Activated CD4-positive, alpha-beta T cell treated with anti-CD3 and anti-CD28 coated beads, Interleukin-2, amount 10 ng/mL, durations not matched to agents 24 days and 14 days (primary cell): ENCODE data around the gene GKAP1. TPM values are rescaled to one million over a fixed set of nuclear protein-coding genes. Genes with fewer than 3 reads are reported as not detected.
"Not testable (repeated sequence)": the region's sequence is repeated elsewhere in the genome, so short reads cannot be mapped to it uniquely, and the experiment has no call there.

ENCODE experiments used
- DNase-seq: peaks from one replicate; pipeline ENCODE4 v3.0.0; 2022
- H3K27ac Mint-ChIP-seq: one replicate; pipeline ENCODE4 v1.8.0; 2022; ENCODE audit warnings: mild to moderate bottlenecking, mixed read lengths
- H3K27me3 Mint-ChIP-seq: one replicate; pipeline ENCODE4 v1.8.0; 2022; ENCODE audit warnings: mixed read lengths
- H3K36me3 Mint-ChIP-seq: one replicate; pipeline ENCODE4 v1.8.0; 2022; ENCODE audit warnings: low read depth, mild to moderate bottlenecking, mixed read lengths
- H3K4me1 Mint-ChIP-seq: one replicate; pipeline ENCODE4 v1.8.0; 2021; ENCODE audit warnings: mixed read lengths
- H3K4me3 Mint-ChIP-seq: one replicate; pipeline ENCODE4 v1.8.0; 2022; ENCODE audit warnings: mild to moderate bottlenecking, moderate library complexity, mixed read lengths
- H3K9me3 Mint-ChIP-seq: one replicate; pipeline ENCODE4 v1.8.0; 2021; ENCODE audit warnings: mixed read lengths
- intact Hi-C: fragments of 100-400 bp; cut with micrococcal nuclease; formaldehyde crosslinking; loops from one replicate; pipeline ENCODE4 v1.15.1; 2023
- total RNA-seq: library from RNA; stranded (reverse); gene quantifications from 2 replicates; pipeline ENCODE4 v1.2.3, GENCODE V29; 2022

Gene GKAP1
- total RNA-seq, 1 donor from 2014 or later = 2.3 TPM

DNA sequence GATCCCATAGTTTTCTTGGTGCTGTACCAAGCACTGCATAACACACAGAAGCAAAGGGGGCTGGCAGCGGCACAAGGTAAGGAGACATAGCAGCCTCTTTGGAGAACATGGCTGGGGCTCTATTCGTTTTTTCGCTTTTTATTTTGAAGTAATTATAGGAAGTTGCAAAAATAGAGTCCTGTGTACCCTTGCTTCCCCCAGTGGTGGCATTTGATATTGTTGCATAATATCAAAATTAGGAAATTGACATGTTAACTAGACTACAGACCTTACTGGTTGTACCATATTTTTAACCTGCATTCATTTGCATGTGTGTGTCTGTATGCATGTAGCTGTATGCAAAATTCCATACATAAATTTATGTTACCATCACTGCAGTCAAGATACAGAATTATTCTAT is 103.2 kb downstream of the GKAP1 start:
- H3K27me3 Mint-ChIP-seq = peaks cover 2% of the 10 kb centered on the region
- no peak for DNase-seq
- no peak overlapping the region for H3K27ac Mint-ChIP-seq
- intact Hi-C loops = no loop called here
- H3K4me3 Mint-ChIP-seq = no peak overlapping the region
- H3K9me3 Mint-ChIP-seq = no peaks in the 10 kb centered on the region
- H3K36me3 Mint-ChIP-seq = no peaks in the 10 kb centered on the region
- no peaks in the 10 kb centered on the region for H3K4me1 Mint-ChIP-seq

DNA sequence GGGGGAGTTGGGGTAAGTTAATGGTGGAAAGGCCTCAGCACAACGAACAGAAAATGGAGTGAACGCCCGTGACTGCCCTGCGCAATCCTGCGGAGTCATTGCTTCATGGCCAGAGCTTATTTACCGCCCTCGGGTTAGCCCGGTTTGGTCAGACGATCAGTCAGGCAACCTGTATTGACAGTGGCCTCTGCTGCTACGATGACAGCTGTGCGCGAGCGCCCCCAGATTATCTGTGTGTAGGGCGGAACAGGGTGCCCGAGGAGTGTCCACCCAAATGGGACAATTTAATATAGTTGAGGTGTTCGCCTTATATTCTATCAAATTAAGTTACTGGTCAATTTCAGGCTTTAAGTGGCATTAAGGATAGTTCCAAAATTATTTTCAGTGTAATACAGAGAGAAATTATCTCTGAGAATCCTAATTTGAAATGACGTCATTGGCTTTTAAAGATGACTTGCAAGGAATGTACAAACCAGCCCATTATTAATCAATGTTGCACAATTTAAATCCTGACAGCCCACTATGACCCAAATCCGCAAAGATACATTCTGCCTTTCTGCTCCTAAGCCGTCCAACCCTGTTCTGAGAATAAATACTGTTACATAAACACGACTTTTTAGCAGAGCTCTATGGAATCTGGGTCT is 108.9 kb downstream of the GKAP1 start:
- intact Hi-C loops = loop anchor here (1.0 to 10.0 kb wide), 5 partner anchors 36 to 556 kb away; partner anchors contain the start of genes GKAP1, HNRNPK, IDNK and RMI1
- peak; percentile 85 for DNase-seq
- peaks cover 22% of the 10 kb centered on the region for H3K36me3 Mint-ChIP-seq
- H3K27me3 Mint-ChIP-seq = no peaks in the 10 kb centered on the region
- H3K27ac Mint-ChIP-seq = peak overlapping the region; percentile 99
- no peaks in the 10 kb centered on the region for H3K9me3 Mint-ChIP-seq
- peaks cover 24% of the 10 kb centered on the region for H3K4me1 Mint-ChIP-seq
- peak overlapping the region; percentile 87 for H3K4me3 Mint-ChIP-seq

DNA sequence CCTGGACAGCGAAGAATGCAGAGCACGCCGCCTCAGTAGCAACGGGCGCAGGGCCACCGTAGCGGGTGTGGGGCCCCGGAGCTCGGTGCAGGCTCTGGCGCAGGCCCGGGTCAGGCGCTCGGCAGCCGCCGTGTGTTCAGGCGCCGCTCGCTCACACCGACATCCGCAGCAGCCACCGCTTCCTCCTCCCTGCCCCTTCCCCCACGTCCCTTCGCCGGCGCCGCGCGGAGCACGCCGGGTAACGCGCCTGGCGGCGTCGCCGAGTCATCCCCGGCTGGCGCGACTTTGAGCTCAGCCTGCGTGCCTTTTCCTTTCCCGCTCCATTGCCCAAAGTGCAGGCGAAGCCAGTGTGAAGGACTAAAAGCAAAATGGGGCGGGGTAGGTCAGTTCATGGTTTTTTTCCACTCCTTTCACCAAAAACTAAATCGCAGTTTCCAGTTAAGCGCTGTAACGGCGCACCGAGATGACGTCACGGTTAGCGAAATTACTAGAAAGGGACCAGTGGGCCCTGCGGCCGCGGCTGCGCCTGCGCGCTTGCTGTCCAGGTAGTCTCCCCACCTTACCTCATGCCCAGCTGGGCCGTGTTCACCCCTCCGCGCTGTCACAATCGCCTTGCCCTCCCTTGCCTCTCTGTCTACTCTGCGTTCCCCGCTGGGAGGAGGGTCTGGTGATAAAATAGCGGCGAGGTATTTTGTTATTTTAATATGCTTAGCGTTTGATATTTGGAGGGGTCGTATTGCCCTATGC is 109.6 kb downstream of the GKAP1 start, which contains the start of gene UBQLN1:
TSS of gene UBQLN1 (minus strand) at position 191 of the 747 bp plus-strand sequence. CDS start 279 bp downstream, outside the sequence.
- Mint-ChIP-seq H3K36me3 (peaks cover 22% of the 10 kb centered on the region), H3K27ac (peak within 1 kb of the TSS; percentile 99), H3K9me3 (no peaks in the 10 kb centered on the region), H3K27me3 (no peaks in the 10 kb centered on the region), H3K4me3 (peak within 1 kb of the TSS; percentile 87), H3K4me1 (peaks cover 26% of the 10 kb centered on the region)
- peak; percentile 97 for DNase-seq
- intact Hi-C loops = loop anchor here (1.0 to 10.0 kb wide), 8 partner anchors 19 to 588 kb away; partner anchors contain the start of genes GKAP1, HNRNPK, IDNK and KIF27

DNA sequence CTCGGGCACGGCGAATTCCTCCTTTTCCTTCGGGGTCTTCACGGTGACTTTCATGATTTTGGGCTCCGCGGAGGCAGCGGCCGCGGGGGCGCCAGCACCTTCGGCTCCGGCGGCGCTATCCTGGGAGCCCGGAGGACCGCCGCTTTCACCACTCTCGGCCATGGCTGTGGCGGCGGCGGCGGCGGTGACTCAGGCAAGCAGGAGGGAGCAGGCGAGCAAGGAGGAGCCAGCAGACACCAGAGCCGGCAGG is 110.1 kb downstream of the GKAP1 start:
- Mint-ChIP-seq H3K4me3 (peak overlapping the region; percentile 87), H3K9me3 (no peaks in the 10 kb centered on the region), H3K27me3 (no peaks in the 10 kb centered on the region), H3K27ac (peak overlapping the region; percentile 99), H3K36me3 (peaks cover 22% of the 10 kb centered on the region), H3K4me1 (peaks cover 28% of the 10 kb centered on the region)
- no peak for DNase-seq
- intact Hi-C loops = loop anchor here (1.0 to 10.0 kb wide), 6 partner anchors 19 to 589 kb away; partner anchors contain the start of genes GKAP1 and KIF27

DNA sequence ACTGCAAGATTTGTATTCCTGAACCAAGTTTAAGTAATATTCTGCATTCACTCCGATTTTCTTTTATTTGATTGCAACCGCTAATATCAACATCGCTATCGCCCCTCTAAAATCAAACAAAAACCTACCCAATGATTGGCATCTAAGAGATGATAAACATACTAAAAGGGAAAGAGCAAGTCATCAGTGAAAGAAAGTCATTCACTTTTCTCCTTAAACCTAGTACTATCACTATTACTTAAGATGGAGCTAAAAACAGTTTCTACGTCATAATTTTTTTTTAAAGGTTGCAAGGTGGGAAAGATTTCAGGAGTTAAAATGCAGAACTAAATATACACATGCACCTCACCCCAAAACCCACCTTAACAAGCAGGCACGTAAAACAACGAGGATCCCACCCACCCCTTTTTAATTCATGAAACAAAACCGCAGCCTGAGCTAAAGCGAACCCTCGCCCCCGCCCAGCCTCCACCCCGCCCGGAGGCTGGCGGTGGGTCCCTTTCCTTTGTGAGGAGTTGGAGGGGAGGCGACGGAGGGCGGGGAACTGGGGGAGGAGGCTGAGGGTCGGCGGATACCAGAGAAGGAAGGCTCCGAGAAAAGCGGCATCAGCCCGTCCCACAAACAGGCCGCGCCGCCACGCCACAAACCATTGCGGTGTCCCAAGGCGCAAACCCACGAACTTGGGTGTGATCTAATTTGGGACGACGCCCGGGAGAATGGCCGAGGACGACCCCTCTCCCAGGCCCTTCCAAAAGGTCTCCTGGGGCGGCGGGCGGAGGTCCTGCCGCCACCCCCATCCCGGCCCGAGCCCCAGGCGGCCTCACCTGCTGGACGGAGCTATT is 110.7 kb downstream of the GKAP1 start:
- intact Hi-C loops = loop anchor here (1.0 to 10.0 kb wide), 6 partner anchors 18 to 589 kb away; partner anchors contain the start of genes GKAP1 and KIF27
- Mint-ChIP-seq H3K27ac (peak overlapping the region; percentile 99), H3K36me3 (peaks cover 22% of the 10 kb centered on the region), H3K27me3 (no peaks in the 10 kb centered on the region), H3K9me3 (no peaks in the 10 kb centered on the region), H3K4me3 (peak overlapping the region; percentile 87), H3K4me1 (peaks cover 29% of the 10 kb centered on the region)
- peak; percentile 89 for DNase-seq

DNA sequence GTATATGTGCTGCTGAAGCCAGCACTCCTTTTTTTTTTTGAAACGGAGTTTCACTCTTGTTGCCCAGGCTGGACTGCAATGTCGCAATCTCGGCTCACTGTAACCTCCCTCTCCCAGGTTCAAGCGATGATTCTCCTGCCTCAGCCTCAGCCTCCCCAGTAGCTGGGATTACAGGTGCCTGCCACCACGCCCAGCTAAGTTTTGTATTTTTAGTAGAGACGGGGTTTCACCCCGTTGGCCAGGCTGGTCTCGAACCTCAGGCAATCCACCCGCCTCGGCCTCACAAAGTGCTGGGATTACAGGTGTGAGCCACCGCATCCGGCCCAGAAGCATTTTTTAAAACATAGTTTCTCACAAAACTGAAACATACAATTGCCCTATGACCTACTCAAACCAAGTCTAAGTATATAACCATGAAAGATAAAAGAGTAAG is 112.3 kb downstream of the GKAP1 start:
- peaks cover 40% of the 10 kb centered on the region for H3K4me1 Mint-ChIP-seq
- intact Hi-C loops = loop anchor here (5.0 to 10.0 kb wide), 3 partner anchors 33 to 560 kb away; partner anchors contain the start of gene GKAP1
- peaks cover 22% of the 10 kb centered on the region for H3K36me3 Mint-ChIP-seq
- H3K27ac Mint-ChIP-seq = peak overlapping the region; percentile 99
- not testable (repeated sequence) for H3K9me3 Mint-ChIP-seq, DNase-seq, H3K27me3 Mint-ChIP-seq
- H3K4me3 Mint-ChIP-seq = peak overlapping the region; percentile 87

DNA sequence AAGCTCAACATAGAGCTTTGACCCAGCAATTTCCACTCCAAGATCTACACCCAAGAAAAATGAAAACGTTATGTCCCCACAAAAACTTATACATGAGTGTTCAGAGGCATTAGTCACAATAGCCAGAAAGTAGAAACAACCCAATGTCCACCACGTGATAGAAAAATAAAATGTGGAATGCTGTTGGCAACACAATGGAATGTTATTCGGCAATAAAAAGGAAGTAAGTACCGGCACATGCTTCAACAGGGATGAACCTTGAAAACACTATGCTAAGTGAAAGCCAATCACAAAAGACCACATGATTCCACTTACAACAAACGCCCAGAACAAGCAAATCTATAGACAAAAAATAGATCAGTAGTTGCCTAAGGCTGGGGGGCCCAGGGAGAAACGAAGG is 115.8 kb downstream of the GKAP1 start:
- intact Hi-C loops = loop anchor here (10.0 kb wide), 1 partner anchor 563 kb away; no protein-coding TSS in a partner anchor
- Mint-ChIP-seq H3K36me3 (peaks cover 26% of the 10 kb centered on the region), H3K27me3 (no peaks in the 10 kb centered on the region), H3K4me3 (no peak overlapping the region), H3K27ac (no peak overlapping the region), H3K4me1 (peaks cover 41% of the 10 kb centered on the region), H3K9me3 (no peaks in the 10 kb centered on the region)
- no peak for DNase-seq

DNA sequence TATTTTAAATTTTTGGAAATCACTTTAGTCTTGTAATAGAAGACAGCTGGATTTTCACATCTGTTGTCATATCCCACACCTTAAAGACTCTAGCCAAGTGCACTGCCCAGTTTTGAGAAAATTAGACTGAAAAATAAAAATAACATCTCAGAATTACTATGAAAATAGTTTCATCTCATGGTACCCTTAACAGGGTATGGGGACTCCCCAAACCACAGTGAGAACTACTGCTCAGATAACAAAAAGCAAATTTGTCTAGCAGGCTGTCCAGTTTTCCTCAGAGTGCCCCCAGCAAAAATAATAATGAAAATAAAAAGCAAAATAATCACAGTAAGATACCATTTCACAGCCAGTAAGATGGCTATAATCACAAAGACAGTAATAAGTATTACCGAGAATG is 116.3 kb downstream of the GKAP1 start:
- H3K9me3 Mint-ChIP-seq = no peaks in the 10 kb centered on the region
- H3K27ac Mint-ChIP-seq = no peak overlapping the region
- no peaks in the 10 kb centered on the region for H3K27me3 Mint-ChIP-seq
- no peak overlapping the region for H3K4me3 Mint-ChIP-seq
- peaks cover 21% of the 10 kb centered on the region for H3K36me3 Mint-ChIP-seq
- DNase-seq = no peak
- intact Hi-C loops = loop anchor here (10.0 kb wide), 1 partner anchor 564 kb away; no protein-coding TSS in a partner anchor
- peaks cover 36% of the 10 kb centered on the region for H3K4me1 Mint-ChIP-seq

DNA sequence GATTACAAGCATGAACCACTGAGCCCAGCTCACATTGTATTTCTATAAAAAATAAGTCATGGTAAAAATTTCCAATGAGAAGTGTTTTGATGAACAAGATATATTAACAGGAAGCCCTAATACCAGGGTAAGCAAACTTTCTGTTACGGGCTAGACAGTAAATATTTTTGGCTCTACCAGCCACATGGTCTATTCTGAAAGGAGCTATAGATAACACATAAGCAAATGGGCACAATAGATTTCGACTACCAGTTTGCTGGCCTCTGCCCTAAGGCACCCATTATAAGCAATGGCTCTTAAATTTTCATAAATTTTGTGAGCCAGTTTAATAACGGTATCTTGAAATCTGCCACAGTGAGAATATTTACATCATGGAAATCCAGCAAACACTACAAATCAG is 118.0 kb downstream of the GKAP1 start:
- H3K27me3 Mint-ChIP-seq = no peaks in the 10 kb centered on the region
- H3K4me1 Mint-ChIP-seq = peaks cover 28% of the 10 kb centered on the region
- intact Hi-C loops = loop anchor here (1.0 to 10.0 kb wide), 2 partner anchors 10 to 565 kb away; no protein-coding TSS in a partner anchor
- no peak overlapping the region for H3K27ac Mint-ChIP-seq
- H3K36me3 Mint-ChIP-seq = peaks cover 7% of the 10 kb centered on the region
- DNase-seq = no peak
- H3K9me3 Mint-ChIP-seq = no peaks in the 10 kb centered on the region
- no peak overlapping the region for H3K4me3 Mint-ChIP-seq

DNA sequence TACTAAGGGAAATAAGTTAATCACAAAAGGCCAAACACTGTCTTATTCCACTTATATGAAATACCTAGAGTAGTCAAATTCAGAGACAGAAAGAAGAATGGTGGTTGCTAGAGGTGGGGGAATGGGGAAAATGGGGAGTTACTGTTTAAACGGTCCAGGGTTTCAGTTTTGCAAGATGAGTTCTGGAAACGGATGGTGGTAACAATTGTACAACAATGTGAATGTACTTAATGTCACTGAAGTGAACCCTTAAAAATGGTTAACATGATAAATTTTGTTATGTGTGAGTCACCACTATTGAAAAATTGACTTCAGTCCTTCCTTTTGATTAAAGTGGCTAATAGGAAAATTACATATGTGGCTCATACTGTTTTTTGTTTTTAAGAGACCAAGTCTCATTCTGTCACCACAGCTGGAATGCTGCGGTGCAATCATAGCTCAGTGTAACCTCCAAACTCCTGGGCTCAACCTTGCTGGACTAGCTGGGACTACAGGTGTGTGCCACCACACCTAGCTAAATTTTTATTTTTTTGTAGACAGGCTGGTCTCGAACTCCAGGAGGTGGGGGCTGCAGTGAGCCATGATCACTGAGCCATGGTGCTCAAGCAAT is 118.5 kb downstream of the GKAP1 start:
- H3K27ac Mint-ChIP-seq = peak overlapping the region; percentile 62

DNA sequence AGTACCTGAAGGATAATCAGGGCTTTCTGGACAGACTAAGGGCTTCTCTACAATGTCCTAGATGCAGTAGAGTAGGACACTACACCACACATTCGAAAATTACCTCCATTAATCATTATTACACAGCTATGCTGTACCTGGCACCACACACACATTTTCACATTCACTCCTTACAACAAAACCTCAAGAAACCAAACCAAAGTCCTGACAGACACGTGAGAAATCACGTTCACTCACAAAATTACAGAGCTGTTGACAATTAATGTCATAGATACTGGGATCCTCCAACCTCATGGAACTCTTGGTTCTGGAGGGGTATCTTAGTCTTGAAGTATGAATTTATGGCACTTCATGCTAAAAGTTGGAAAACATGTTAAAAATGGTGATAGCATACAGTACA is 126.1 kb downstream of the GKAP1 start:
- Mint-ChIP-seq H3K4me1 (peaks cover 45% of the 10 kb centered on the region), H3K4me3 (no peak overlapping the region)

More for the DNA sequence above, 118.5 kb downstream of the GKAP1 start:
- no peak overlapping the region for H3K4me3 Mint-ChIP-seq
- peaks cover 7% of the 10 kb centered on the region for H3K36me3 Mint-ChIP-seq
- H3K4me1 Mint-ChIP-seq = peaks cover 28% of the 10 kb centered on the region
- DNase-seq = no peak
- H3K27me3 Mint-ChIP-seq = no peaks in the 10 kb centered on the region
- H3K9me3 Mint-ChIP-seq = no peaks in the 10 kb centered on the region
- intact Hi-C loops = loop anchor here (1.0 kb wide), 1 partner anchor 10 kb away; no protein-coding TSS in a partner anchor

More for the DNA sequence above, 126.1 kb downstream of the GKAP1 start:
- H3K9me3 Mint-ChIP-seq = no peaks in the 10 kb centered on the region
- DNase-seq = no peak
- intact Hi-C loops = no loop called here
- H3K27ac Mint-ChIP-seq = no peak overlapping the region
- H3K27me3 Mint-ChIP-seq = no peaks in the 10 kb centered on the region
- peaks cover 6% of the 10 kb centered on the region for H3K36me3 Mint-ChIP-seq
